GM03348 (cell line): ENCODE measurements around the gene SCAPER.
"Not testable (repeated sequence)": the region's sequence is repeated elsewhere in the genome, so short reads cannot be mapped to it uniquely, and the experiment has no call there.

ENCODE experiments used
- DNase-seq: peaks from one replicate; pipeline ENCODE4 v3.0.0; 2012; ENCODE audit warnings: low spot score

The SCAPER gene

GRCh38 chr15:76480267-76480666, 424.9 kb downstream of the SCAPER start:
- DNase-seq = no peak

DNA sequence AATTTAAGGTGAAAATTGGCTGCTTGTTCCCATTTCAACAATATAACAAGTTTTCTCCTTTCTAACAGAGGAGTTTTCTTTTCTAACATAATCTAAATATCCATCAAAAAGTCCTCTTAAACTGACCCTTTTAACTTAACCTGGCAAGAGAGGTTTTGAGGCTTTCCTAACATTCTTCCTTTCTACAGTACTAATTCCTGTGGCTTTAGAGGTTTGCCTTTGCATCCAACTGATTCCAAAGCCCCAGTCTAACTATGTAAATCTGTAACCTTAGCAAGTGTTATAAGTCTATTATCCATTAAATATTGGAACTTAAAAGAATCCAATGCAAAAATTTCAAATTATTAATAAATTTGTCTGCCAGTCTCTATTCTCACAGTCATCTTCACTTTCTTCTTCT, 434.4 kb downstream of the SCAPER start:
- peak; percentile 44 for DNase-seq

DNA sequence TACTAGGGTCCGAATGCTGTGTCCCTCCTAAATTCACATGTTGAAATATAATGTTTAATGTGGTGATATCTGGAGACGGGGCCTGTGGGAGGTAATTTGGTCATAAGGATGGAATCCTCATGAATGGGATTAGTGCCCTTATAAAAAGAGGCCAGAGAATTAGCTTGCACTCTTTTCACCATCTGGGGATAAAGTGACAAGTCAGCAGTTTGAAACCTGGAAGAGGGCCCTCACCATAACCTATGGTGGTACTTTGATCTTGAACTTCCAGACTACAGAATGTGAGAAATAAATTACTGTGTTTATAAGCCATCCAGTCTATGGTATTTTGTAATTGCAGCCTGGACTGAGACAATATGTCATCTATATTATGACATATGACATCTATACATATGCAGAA, 436.4 kb downstream of the SCAPER start:
- no peak for DNase-seq

DNA sequence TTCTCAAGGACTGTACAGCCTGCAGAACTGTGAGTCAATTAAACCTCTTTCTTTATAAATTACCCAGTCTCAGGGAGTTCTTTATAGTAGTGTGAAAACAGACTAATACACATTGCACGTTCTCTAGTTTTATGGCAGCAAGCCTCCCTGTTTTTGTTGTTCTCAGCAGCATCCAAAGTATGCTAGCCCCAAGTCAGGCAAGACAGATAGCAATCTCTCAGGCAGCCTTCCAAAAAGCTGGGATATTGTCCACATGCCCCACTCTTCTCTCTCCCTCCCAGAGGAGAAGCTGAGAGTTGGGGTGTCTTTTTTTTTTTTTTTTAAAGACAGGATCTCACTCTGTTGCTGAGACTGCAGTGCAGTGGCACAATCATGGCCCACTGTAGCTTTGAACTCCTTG, 438.0 kb downstream of the SCAPER start:
- DNase-seq = no peak

DNA sequence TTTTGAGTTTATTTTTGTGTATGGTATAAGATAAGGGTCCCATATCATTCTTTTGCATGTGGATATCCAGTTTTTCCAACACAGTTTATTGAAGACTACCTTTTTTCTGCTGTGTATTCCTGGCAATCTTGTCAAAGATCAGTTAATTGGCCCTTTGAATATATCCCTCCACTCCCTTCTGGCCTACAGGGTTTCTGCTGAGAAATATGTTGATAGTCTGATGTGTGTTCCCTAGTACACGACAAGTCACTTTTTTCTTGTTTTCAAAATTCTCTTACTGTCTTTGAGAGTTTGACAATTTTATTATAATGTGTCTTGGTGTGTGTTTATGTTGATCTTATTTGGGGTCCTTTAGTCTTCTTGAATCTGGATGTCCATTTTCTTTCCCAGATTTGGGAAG, 439.4 kb downstream of the SCAPER start:
- no peak for DNase-seq

DNA sequence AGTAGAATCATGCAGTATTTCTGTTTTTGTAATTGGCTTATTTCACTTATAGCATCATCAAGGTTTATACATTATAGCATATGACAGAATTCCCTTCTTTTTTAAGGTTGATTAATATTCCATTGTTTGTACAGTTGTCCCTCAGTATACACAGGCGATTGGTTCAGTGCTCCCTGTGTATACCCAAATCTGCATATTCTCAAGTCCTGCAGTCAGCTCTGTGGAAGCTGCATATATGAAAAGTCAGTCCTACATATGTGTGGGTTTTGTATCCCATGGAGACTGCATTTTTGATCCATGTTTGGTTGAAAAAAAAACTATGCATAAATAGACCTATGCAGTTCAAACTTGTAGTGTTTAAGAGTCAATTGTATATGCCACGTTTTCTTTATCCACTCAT, 440.9 kb downstream of the SCAPER start:
- DNase-seq = no peak

GRCh38 chr15:76460871-76461270, 444.3 kb downstream of the SCAPER start:
- peak; percentile 31 for DNase-seq

DNA sequence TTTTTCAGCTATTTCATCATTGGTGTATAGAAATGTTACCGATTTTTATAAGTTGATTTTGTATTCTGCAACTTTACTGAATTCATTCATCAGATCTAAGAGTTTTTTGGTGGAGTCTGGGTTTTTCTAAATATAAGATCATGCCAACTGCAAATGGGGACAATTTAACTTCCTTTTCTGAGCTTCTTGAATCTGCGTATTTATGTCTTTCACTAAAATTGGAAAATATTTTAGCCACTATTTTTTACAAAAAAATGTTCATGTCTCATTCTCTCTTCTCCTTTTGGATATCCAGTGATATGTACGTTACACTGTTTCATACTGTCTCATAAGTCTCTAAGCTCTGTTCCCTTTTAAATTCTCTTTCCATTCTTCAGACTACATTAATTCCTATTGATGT, 444.8 kb downstream of the SCAPER start:
- DNase-seq = no peak

GRCh38 chr15:76451540-76451939, 453.6 kb downstream of the SCAPER start:
- DNase-seq = no peak

- DNase-seq = no peak
Measured at GRCh38 chr15:76449455-76449854, 455.7 kb downstream of the SCAPER start.

GRCh38 chr15:76448755-76449154, 456.4 kb downstream of the SCAPER start:
- DNase-seq = no peak

GRCh38 chr15:76447728-76448441, 457.3 kb downstream of the SCAPER start:
- no peak for DNase-seq

- DNase-seq = no peak
Measured at GRCh38 chr15:76440441-76440840, 464.7 kb downstream of the SCAPER start.

DNA sequence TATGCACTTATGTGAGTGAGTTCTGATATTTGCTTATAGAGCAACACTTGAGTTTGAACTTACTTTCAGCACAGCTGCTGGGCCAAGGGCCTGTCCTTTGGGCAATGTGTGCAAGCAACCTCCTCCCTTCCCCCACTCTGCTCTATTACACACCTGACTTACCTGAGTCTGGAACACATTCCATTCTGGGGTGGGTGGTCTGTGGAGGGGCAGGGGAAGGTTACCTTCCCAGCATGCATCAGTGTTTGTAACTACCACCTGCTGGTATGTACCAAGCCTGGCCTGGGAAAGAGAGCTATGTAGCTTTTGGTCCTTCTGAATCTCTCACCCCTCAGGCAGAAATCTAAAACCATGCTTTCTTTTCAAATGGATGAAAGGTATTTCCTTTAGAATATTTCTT, 465.6 kb downstream of the SCAPER start:
- no peak for DNase-seq

- DNase-seq = peak; percentile 57
Measured at GRCh38 chr15:76433798-76434400, 471.2 kb downstream of the SCAPER start.

- DNase-seq = not testable (repeated sequence)
Measured at GRCh38 chr15:76433036-76433435, 472.1 kb downstream of the SCAPER start.

GRCh38 chr15:76432604-76433003, 472.5 kb downstream of the SCAPER start:
- DNase-seq = no peak

- DNase-seq = no peak
Measured at GRCh38 chr15:76431971-76432370, 473.2 kb downstream of the SCAPER start.

DNA sequence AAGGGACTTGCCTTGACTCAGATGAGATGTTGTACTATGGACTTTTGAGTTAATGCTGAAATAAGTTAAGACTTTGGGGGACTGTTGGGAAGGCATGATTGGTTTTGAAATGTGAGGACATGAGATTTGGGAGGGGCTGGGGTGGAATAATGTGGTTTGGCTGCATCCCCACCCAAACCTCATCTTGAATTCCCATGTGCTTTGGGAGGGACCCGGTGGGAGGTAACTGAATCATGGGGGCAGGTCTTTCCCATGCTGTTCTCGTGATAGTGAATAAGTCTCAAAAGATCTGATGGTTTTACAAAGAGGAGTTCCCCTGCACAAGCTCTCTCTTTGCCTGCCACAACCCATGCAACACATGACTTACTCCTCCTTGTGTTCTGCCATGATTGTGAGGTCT, 474.4 kb downstream of the SCAPER start:
- not testable (repeated sequence) for DNase-seq

- no peak for DNase-seq
Measured at GRCh38 chr15:76429661-76430060, 475.5 kb downstream of the SCAPER start.

- no peak for DNase-seq
Measured at GRCh38 chr15:76426941-76427340, 478.2 kb downstream of the SCAPER start.

DNA sequence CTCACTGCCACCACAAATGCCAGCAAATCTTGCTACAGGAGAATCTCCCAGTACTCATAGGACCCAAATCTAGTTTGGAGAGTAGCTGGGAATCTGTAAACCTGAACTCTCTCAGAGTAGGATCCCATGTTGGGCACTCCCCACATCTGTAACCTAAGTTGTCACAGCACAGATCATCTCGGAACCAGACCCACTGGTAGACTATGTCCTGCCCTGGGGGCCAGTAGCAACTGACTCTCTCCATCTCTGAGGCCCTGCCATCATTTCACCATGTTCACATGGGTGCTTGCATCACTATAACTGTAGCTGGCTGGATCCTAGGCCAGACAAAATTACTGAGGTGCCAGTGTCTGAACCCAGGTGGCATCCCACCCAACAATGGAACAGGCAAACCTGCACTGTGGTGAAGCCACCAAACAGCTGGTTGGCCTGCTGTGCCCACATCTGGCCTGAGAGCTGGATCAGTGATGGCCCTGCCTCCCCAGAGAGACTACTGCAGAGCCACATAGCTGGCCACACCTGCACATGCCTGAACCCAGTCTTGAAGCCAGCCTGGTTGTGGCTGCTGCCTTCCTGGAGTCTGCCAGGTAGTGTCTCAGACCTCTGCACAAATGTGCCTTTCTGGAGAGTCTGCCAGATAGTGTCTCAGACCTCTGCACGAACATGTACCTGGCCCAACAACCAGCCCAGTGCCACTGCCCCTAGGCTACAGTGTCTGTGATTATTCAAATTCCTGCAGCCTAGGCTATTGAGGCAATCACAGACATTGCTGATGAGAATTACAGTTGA, 486.6 kb downstream of the SCAPER start:
- no peak for DNase-seq

- no peak for DNase-seq
Measured at GRCh38 chr15:76401285-76401684, 503.9 kb downstream of the SCAPER start.
